KBM-7 (cell line): ENCODE measurements around the gene NRL.

ENCODE experiments used
- DNase-seq: peaks from one replicate; pipeline ENCODE4 v3.0.0-alpha.2; 2015
- in situ Hi-C: fragments of 300-500 bp; cut with MboI; formaldehyde crosslinking; loops from 2 replicates; pipeline ENCODE4 v1.14.3; 2020; ENCODE audit warnings: low sequenced_read_pairs, low pct_unique_long_range_greater_than_20kb, mixed read lengths

Gene NRL

DNA sequence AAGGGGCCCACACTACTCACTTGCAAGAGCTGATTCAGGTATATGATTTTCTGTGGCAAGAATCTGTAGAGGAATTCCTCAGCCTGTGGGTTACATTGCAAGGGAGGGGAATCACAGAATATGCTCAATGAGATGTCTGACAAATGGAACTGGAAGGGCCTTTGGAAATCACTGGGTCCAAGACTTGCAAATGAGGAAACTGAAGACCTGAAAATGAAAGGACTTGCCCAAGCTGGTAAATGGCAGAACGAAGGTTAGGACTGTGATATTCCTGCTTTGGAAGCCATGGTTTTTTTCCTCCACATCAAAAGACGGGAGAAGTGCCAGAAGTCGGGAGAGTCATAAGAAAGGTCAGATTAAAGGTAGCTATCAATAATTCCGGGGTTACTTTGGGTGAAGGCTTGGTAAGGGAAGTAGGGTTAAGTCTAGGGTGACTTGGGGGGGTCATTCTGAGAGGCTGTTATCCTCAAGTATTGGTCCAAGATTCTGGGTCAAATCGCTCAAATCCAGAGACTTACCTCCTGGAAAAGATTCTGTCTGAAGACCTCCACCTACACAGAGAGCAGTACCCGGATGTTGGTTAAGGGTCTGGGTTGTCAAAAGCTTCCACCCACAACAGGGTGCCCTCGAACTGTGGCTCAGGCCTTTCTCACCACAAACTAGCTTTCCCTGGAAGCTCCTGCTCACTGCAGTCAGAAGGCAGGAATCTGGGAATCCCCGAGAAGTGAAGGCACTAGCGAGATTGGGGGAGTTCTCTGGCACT is 31.1 kb upstream of the NRL start:
- in situ Hi-C loops, result no loop called here
- DNase-seq, result no peak

DNA sequence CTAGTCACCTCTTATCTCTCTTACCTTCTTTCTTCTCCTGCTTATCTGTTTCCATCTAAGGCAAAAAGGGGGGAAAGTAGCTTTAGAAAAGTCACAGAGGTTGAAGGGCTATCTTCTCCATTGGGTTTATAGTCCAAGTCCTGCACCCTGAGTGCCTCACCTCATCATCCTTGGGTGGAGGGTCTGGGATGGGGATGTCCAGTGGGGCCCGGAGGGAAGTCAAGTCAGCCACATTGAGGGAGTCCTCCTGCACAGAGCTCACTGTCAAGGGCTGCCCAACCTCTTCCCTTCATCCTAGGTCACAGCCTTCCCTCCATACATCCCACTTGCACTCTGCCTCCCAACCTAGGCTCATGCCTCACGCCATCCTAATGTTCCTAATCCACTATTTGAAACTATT is 30.5 kb upstream of the NRL start:
- no peak for DNase-seq
- in situ Hi-C loops, result no loop called here

GRCh38 chr14:24144451-24144850 is 29.7 kb upstream of the NRL start:
- in situ Hi-C loops, result no loop called here
- no peak for DNase-seq

DNA sequence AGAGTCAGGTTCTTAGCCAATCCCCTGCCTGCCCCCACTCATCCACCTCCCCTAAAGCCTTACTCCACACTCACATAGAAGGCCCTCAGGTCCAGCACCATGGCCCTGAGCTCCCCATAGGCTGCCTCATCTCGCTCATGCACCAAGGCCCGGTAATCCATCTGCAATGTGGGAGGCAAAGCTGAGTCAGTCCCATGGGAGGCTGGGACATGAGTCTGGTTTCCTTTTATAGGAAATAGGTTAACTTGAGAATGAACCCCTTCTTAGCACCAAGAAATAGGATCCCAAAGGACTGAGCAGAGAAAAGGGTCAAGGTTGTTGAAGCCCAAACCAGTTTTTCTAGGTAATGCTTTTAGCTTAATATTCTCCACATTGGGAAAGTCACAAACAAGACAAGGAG is 28.8 kb upstream of the NRL start:
- in situ Hi-C loops, result no loop called here
- no peak for DNase-seq

- peak; percentile 100 for DNase-seq
- in situ Hi-C loops, result no loop called here
These were observed 26.5 kb upstream of the NRL start, which contains the start of gene EMC9 for GRCh38 chr14:24141097-24141880. EMC9 (minus strand) TSS chr14:24141591; CDS start chr14:24141304, 287 bp downstream.

DNA sequence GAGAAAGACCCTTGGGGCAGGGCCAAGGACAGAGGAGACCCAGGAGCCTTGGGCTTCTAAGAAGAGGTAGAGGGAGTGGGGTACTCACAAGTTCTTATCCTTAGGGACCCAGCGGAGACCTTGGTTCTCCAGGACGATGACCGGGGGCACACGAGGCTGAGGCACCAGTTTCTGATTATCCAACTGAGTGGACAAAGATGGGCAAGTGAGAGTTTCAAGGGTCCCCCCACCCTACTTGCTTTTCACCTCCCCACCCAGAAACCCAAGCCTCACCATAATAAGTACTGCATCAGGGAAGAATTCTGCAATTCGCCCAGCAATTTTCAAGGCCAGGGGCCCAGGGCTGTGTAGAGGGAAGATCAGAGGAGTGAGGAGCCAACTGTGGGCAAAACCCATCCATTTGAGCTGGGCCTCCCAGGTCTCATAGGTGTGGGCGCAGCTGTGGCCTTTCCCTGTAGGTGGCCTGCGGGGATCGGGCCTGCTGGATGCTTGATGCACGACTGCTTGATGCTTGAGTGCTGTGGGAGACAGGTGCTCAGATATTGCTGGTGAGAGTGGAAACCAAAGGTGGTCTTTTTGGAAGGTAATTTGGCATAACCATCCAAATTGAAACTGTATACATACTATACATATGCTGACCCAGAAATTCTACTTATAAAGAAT is 24.7 kb upstream of the NRL start:
- in situ Hi-C loops, result no loop called here
- DNase-seq, result no peak

DNA sequence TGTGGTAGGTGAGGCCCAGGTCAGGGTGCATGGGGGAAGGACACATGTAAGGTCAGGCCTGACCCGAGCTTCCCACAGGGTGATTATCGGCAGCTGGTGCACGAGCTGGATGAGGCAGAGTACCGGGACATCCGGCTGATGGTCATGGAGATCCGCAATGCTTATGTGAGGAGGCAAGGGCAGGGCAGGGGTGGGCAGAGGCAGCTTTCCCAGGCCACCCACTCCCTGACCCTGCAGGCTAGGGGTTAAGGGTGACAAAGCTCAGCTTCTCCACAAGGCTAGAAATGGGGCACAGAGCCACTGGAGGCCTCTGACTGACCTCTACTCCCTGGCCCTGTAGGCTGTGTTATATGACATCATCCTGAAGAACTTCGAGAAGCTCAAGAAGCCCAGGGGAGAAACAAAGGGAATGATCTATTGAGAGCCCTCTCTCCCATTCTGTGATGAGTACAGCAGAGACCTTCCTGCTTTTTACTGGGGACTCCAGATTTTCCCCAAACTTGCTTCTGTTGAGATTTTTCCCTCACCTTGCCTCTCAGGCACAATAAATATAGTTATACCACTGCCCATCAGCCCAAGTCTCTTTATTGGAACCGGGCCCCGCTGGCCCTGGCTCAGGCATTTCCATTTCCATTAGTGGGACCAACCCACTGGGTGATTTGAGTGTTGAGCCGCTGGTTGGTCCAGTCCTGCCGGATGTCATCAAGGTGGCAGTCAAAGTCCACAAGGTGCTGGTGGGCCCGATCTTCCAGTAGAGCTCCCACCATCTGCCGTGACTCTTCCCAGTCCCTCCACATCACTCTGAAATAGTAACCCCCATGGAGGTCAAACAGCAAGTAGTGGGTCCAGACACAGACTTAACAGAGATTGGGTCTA is 23.9 kb upstream of the NRL start:
- in situ Hi-C loops, result no loop called here

GRCh38 chr14:24137529-24138395 is 23.0 kb upstream of the NRL start:
- DNase-seq, result no peak
- in situ Hi-C loops, result no loop called here

More for the DNA sequence above, 23.9 kb upstream of the NRL start:
- no peak for DNase-seq

- in situ Hi-C loops, result no loop called here
- no peak for DNase-seq
These were observed 22.2 kb upstream of the NRL start for GRCh38 chr14:24136684-24137528.

DNA sequence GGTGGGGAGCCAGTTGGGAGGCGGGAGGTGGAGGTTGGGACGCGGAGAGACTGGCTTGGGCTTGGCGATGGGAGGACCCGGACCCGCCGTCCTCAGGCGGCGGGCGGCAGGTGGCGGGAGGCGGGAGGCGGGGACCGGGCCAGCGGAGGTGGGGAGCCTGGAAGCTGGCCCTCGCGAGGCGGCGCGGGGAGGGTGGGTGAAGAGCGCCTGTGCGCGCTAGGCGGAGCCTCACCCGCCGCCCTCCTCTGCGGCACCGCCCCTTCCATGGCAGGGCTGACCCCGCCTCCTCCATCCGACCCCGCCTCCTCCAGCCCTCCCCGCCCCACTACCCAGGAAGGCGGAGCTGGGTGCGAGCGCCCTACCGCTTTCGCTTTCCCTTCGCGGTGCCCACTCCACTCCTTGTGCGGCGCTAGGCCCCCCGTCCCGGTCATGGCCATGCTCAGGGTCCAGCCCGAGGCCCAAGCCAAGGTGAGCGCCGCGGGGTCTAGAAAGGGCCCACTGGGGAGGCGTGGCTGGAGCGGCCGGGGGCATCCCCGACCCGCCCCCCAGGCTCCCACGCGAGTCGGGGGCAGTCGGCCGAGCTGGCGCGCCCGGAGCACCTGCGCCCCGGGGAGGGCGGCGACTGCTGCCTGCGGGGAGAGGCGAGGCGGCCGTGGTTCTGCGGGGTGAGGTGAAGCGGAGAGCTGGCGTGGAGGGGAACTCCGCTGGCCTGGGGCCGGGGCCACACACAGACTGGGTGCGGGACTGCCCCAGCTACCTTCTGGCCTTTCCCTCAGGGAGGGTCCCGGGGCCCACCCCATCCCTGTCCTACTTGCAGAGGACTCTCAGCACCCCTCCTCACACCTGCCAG is 21.3 kb upstream of the NRL start, which contains the start of gene PSME1:
Gene PSME1, plus strand, starts transcription at position 361 of the 850 bp plus-strand sequence. Its CDS starts 69 bp downstream, at position 430.
- in situ Hi-C loops, result no loop called here
- DNase-seq, result peak; percentile 83

GRCh38 chr14:24135584-24135833 is 20.8 kb upstream of the NRL start:
- in situ Hi-C loops, result no loop called here
- DNase-seq, result no peak

- no peak for DNase-seq
- in situ Hi-C loops, result no loop called here
These were observed 19.0 kb upstream of the NRL start for GRCh38 chr14:24133735-24134134.

- DNase-seq, result no peak
- in situ Hi-C loops, result no loop called here
These were observed 18.2 kb upstream of the NRL start for GRCh38 chr14:24132976-24133375.

GRCh38 chr14:24132061-24132685 is 17.4 kb upstream of the NRL start:
- in situ Hi-C loops, result no loop called here
- no peak for DNase-seq

- in situ Hi-C loops, result no loop called here
- no peak for DNase-seq
These were observed 16.8 kb upstream of the NRL start for GRCh38 chr14:24131549-24131966.
